Measurements from ENCODE around the gene PIGX. TPM values are rescaled to one million over a fixed set of nuclear protein-coding genes. Genes with fewer than 3 reads are reported as not detected.

The PIGX gene
- total RNA-seq, 2 donors from 2014 or later = 12.0 to 25.0 TPM

DNA sequence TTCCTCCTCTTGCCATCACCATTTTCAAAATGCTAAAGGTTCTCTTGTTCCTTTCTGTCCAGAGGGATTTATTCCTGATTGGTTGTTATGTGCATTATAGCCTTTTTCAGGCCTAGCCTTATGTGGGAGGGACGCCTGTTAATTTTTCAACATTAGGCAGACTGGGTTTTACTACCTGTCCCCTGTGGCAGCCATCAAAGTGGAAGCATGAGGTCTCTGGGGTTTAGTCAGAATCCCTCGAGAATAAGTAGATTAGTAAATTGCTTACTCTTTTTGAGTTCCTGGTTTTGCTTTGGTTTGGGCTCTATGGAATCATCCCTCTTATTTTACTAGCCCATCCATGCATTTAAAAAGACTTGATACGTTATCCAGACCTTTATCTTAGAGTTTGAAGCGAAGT lies 59.9 kb downstream of the PIGX start:
- TF ChIP-seq, protein P1, sequence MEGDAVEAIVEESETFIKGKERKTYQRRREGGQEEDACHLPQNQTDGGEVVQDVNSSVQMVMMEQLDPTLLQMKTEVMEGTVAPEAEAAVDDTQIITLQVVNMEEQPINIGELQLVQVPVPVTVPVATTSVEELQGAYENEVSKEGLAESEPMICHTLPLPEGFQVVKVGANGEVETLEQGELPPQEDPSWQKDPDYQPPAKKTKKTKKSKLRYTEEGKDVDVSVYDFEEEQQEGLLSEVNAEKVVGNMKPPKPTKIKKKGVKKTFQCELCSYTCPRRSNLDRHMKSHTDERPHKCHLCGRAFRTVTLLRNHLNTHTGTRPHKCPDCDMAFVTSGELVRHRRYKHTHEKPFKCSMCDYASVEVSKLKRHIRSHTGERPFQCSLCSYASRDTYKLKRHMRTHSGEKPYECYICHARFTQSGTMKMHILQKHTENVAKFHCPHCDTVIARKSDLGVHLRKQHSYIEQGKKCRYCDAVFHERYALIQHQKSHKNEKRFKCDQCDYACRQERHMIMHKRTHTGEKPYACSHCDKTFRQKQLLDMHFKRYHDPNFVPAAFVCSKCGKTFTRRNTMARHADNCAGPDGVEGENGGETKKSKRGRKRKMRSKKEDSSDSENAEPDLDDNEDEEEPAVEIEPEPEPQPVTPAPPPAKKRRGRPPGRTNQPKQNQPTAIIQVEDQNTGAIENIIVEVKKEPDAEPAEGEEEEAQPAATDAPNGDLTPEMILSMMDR (IDR thresholded peaks at IDR 0.05) = no peak
- peaks cover 6% of the 10 kb centered on the region for H3K36me3 ChIP-seq

DNA sequence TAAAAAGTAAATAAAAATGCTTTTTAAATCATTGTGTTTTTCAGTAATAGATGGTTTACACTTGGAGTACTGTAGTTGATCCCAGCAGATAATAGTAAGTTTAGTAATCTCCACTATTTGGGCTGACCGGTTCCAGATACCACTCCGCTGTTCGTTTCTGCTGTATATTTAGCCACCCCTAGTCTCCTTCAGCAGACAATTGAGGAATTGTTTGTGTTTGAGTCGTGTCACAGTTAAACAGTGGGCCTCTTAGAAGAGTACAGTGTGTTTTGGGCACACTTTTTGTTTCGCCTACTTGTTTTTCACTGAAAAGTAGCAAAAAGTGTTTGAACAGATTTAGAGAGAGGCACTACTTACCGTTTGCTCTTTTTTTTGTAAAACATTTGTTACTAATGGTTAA lies 60.7 kb downstream of the PIGX start:
- peaks cover 0 to 2% of the 10 kb centered on the region in 2 donors for H3K9me3 ChIP-seq
- peaks cover 0 to 21% of the 10 kb centered on the region in 2 donors for H3K4me1 ChIP-seq
- no peak for DNase-seq (ENCODE audit: low spot score)
- H3K27ac ChIP-seq = peak overlapping the region in 1 of 2 donors; percentile 1
- H3K4me3 ChIP-seq = no peak overlapping the region
- H3K36me3 ChIP-seq = peaks cover 6% of the 10 kb centered on the region
- TF ChIP-seq, protein P1 (IDR thresholded peaks at IDR 0.05) = no peak
- no peaks in the 10 kb centered on the region for H3K27me3 ChIP-seq

More for the DNA sequence above, 59.9 kb downstream of the PIGX start:
- no peak for DNase-seq (ENCODE audit: low spot score)
- Histone ChIP-seq H3K4me3 (no peak overlapping the region), H3K4me1 (peaks cover 0 to 21% of the 10 kb centered on the region in 2 donors), H3K9me3 (peaks cover 0 to 2% of the 10 kb centered on the region in 2 donors), H3K27ac (no peak overlapping the region), H3K27me3 (no peaks in the 10 kb centered on the region)

DNA sequence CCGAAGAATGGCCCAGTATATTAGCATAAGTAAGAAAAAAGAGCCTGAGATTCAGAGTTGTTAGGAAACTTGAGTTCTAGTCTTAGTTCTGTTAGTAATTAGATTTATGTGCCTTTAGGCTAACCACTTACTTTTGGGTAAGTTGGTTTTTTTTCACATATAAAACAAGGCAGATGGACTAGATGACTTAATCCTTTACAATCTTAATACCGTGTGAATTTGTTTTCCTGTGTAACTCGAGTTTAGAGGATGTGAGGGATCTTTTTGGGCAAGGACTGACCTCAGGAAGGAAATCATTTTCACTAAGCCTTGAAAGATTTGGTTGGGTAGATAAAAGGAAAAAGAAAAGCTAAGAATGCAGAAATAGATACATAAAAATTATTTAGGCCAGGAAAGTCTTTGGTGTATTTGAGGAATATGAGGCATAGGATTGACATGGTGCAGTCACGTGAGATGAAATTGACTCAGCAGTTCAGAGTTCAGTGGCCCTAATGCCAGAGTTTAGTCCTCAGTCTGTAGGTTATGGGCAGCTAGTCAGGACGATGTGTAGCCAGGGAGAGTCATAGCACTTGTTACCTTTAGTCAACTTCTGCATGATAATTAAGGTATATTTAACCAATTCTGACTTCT lies 62.1 kb downstream of the PIGX start:
- H3K4me1 ChIP-seq = peaks cover 0 to 26% of the 10 kb centered on the region in 2 donors
- H3K4me3 ChIP-seq = no peak overlapping the region
- H3K36me3 ChIP-seq = no peaks in the 10 kb centered on the region
- DNase-seq (ENCODE audit: low spot score) = no peak
- H3K9me3 ChIP-seq = peaks cover 0 to 2% of the 10 kb centered on the region in 2 donors
- H3K27me3 ChIP-seq = no peaks in the 10 kb centered on the region
- TF ChIP-seq, protein P1 (IDR thresholded peaks at IDR 0.05) = no peak
- H3K27ac ChIP-seq = no peak overlapping the region

DNA sequence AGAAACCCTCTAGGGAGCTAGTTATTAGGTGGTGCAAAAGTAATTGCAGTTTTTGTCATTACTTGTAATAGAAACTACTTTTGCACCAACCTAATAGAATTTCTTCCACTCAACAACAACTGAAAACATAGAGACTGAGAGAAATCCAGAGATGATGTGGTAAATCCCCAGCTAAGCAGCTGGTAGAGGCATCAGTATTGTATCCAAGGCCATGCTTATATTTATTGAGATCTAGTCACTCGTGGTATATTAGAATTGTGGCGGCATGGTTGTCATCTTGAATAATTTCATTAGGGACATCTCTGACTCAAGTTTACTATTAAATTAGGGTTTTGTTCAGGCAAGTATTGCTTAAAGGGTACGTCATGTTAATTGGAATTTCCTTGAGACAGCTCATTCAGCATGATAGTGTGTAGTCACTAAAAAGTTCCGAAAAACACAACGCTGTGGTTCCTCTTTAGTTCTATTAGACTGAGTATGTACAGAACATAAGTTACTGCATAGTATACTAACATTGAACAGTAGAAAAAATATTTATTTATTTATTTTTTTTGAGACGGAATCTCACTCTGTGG lies 62.8 kb downstream of the PIGX start:
- peaks cover 0 to 26% of the 10 kb centered on the region in 2 donors for H3K4me1 ChIP-seq
- no peaks in the 10 kb centered on the region for H3K27me3 ChIP-seq
- DNase-seq (ENCODE audit: low spot score) = no peak
- no peak overlapping the region for H3K4me3 ChIP-seq
- H3K9me3 ChIP-seq = peaks cover 0 to 2% of the 10 kb centered on the region in 2 donors
- no peak overlapping the region for H3K27ac ChIP-seq
- H3K36me3 ChIP-seq = peaks cover 2% of the 10 kb centered on the region
- TF ChIP-seq, protein P1 (IDR thresholded peaks at IDR 0.05) = no peak

DNA sequence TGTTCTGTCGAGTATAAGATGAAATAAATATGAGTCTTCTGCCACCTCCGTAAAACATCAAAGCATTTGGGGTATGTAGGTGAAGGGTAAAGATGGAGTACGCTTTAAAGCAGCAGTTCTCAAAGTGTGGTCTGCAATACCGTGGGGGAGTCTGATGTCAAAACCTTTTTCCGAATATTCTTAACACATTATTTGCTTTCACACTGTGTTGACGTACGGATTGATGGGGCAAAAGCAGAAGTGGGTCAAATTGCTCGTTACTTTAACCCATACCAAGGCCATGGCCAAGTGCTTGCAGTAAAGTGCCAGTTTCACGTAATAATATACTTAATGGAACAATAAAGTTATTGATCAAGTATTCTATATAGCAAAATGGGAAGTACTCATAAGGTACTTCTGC lies 63.8 kb downstream of the PIGX start:
- no peak overlapping the region for H3K27ac ChIP-seq
- peaks cover 0 to 26% of the 10 kb centered on the region in 2 donors for H3K4me1 ChIP-seq
- no peak for DNase-seq (ENCODE audit: low spot score)
- TF ChIP-seq, protein P1 (IDR thresholded peaks at IDR 0.05) = no peak
- no peaks in the 10 kb centered on the region for H3K27me3 ChIP-seq
- H3K4me3 ChIP-seq = no peak overlapping the region
- H3K9me3 ChIP-seq = peaks cover 0 to 2% of the 10 kb centered on the region in 2 donors
- peaks cover 10% of the 10 kb centered on the region for H3K36me3 ChIP-seq
